Fibroblast of the aortic adventitia (primary cell): ENCODE data around the gene RPL13. TPM values are rescaled to one million over a fixed set of nuclear protein-coding genes. Genes with fewer than 3 reads are reported as not detected.
A peak's percentile ranks its signal among the peaks of the same experiment; 100 is the strongest.

Experiments
- DNase-seq: peaks from one replicate; pipeline ENCODE4 v3.0.0-alpha.2; 2010; ENCODE audit warnings: low read depth
- H3K4me3 ChIP-seq: 2 replicates; pipeline ENCODE4 v1.5.1; 2011; ENCODE audit warnings: low read depth, mild to moderate bottlenecking, control low read depth, low read length, moderate library complexity
- CTCF ChIP-seq: IDR thresholded peaks from 2 replicates; pipeline ENCODE4 v1.5.1; 2011; ENCODE audit warnings: mild to moderate bottlenecking, low read length, control low read depth, inconsistent platforms; ENCODE audit not compliant: insufficient read depth
- total RNA-seq: library from RNA; depleted of rRNA; stranded (reverse); fragments of >200 nt; gene quantifications from 2 replicates; pipeline ENCODE4 v1.2.3, GENCODE V29; 2012; ENCODE audit warnings: low replicate concordance

RPL13 gene
- total RNA-seq, 1 donor, result 3,366 TPM

GRCh38 chr16:89561884-89562599 is 1.6 kb downstream of the RPL13 start:
- DNase-seq, result no peak
- peak overlapping the region; percentile 89 for H3K4me3 ChIP-seq
- TF ChIP-seq CTCF, result no peak

- H3K4me3 ChIP-seq, result peak overlapping the region; percentile 35
- TF ChIP-seq CTCF, result no peak
- DNase-seq, result no peak
Observed at GRCh38 chr16:89562939-89563338, 2.5 kb downstream of the RPL13 start.

GRCh38 chr16:89563639-89564392 is 3.3 kb downstream of the RPL13 start:
- no peak for TF ChIP-seq CTCF
- H3K4me3 ChIP-seq, result peak overlapping the region; percentile 14
- no peak for DNase-seq

GRCh38 chr16:89564476-89565255 is 4.2 kb downstream of the RPL13 start:
- no peak for DNase-seq
- no peak overlapping the region for H3K4me3 ChIP-seq
- TF ChIP-seq CTCF, result no peak

- H3K4me3 ChIP-seq, result peak overlapping the region; percentile 48
- no peak for DNase-seq
- TF ChIP-seq CTCF, result no peak
Observed at GRCh38 chr16:89565256-89565505, 4.7 kb downstream of the RPL13 start.

GRCh38 chr16:89565506-89566372 is 5.3 kb downstream of the RPL13 start:
- DNase-seq, result no peak
- TF ChIP-seq CTCF, result peak; percentile 62
- H3K4me3 ChIP-seq, result peak overlapping the region; percentile 48
